IPS DF 4.7 (cell line): ENCODE results near the gene RTL9.
"Not testable (repeated sequence)": the region's sequence is repeated elsewhere in the genome, so short reads cannot be mapped to it uniquely, and the experiment has no call there.

Experiments
- DNase-seq: peaks from one replicate; pipeline ENCODE4 v3.0.0-alpha.2; 2013; ENCODE audit warnings: low spot score; ENCODE audit errors: extremely low read depth

RTL9 gene

DNA sequence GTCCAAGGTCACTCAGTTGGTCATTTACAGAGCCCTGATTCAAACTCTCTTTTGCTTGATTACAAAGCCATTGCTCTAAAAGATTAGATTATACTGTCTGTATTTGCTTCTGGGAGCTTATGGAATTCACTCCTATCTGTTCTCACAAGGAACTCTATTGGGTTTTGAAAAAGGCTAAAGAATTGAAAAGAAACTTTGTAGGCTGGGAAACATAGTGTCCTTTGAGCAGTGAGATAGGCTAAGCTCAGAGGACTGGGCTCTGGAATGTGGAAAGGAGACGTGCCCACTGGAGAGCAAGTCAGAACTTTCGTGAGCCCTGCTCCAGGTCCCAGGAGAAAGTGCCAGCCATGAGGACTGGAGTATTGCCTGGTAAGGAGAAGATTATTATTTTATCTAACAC lies at the start of gene RTL9:
TSS of gene RTL9 (plus strand) at position 301 of the 400 bp plus-strand sequence. CDS start 91,770 bp downstream, outside the sequence.
- no peak for DNase-seq

DNA sequence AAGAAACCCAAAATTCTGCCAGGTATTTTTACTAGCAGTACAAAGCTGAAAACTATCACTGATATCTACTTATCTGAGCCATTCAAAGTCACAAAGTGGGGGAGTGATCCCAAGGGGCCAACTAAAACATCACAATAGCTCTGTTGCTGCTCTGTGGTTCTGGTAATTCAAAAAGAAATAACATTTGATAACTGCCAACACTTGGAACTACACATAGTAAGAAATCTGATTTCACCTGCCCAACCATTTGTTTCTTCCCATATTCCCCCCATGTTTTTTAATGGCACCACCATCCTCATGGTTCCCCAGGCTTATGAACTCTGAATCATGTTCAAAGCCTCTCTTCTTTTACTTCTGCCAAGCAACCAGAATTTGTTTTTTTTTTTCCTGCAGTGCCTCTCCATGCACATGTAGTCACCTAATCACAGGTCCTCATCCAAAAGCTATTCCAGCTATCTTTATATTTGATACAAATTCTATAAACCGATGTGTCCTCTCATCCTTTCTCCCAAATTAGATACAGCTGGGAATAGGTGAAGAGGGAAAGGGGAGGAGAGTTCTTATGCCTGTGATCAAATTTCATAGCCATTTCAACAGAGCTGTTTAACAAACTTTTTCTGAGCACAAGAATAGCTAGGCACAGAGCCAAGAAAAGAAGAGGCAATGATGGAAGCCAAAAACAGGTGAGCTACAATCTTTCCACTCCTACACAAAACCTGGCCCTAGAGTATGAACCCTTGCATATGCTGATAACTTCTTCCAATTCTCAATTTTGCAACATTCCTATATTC lies 48.5 kb upstream of the RTL9 start:
- no peak for DNase-seq

DNA sequence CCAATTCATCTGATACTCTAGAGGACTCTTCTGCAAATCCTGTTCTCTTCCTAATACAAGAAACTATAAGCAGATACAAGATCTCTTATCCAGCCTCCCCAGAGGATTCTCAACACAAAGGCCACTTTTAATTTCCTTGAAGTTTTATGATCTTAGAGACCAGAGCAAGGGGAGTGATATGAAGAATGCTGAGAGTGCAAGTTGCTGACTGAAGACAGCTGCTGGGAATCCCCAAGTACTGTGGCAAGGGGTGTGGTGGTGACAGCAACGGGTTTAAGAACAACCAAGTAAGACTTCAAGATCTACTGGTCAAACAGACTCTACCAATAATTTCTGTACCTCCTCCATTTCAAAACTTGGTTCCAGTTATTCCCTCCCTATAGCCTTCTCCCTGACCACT lies 47.8 kb upstream of the RTL9 start:
- DNase-seq, result no peak

DNA sequence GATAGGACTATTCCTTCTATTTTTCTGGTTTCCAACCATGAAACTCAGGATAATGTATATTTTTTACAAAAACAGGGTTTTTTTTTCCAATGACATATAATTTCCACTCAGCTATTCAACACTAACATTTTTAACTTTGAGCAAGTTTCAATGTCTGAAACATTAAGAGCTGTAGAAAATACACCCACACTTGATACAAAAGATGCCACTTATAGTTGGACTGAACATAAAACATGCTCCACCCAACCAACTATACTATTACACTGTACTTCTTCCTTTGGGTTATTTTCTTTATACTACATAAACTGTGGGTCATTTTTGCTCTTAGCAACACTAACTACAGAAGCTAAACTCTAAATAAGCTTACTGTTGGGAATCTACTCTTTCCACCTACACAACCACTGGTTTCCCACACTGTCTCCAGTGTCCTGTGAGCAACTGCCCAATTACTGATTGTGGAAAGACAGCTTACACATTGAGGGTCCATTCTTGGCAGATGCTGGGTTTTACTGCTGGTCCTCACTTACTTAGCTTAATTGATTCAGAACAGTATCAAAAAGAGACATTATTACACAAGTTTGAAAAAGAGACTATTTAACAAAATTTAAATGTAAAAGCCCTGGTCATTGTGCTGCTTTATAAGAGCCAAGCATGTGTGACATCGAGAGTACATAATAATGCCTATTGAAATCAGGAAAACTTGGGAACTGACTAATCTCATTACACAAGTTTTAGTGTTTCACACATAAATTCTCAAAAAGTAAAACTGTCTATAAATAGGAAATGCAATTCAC lies 47.0 kb upstream of the RTL9 start:
- no peak for DNase-seq

DNA sequence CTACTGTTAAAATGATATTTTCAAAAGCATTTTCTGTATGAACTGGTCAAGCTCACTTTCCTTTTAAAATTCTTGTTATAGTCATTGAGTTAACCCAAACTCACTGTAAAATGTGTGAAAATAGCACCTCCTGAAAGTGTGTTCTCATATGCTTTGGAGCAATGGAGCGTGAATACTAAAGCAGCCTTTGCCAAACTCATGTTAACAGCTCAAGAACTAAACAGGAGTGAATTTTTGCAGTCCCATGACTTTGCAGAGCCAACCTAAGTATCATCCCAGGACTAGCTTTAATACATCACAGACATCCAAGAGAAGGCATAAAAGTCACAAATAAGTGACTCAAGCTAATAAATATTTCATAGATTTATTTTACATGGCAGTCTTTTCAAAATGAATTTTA lies 43.1 kb upstream of the RTL9 start:
- no peak for DNase-seq

DNA sequence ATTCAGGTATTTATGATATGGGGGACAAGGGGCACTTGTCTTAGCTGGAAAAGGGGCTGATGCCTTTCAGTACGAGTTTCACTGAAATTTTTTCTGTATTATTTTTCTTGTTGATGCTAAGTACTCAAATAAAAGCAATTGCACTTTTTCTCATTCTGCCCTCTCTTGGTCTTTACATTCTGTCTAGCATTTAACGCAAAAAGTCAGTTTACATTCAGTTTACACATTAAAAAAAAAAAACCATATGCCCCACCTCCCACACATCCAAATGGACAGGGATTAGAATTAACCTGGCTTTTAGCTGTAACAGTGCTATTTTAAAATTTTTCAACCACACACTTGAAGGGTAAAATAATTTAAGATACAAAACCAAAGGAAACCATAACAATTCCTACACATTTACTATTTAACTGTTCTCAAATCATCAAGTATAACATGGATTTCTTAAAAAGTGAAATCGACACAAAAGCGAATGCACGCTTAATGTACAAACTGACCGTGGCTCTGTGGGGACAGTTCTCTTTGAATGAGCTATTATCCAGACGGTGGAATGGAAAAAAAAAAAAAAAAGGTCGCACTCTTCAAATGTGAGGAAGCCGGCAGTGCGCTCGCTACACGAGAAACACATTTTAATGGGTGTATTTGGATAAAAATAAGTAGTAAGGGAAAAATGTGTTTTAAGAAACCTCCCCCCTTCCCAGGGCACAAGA lies 42.1 kb upstream of the RTL9 start:
- no peak for DNase-seq

DNA sequence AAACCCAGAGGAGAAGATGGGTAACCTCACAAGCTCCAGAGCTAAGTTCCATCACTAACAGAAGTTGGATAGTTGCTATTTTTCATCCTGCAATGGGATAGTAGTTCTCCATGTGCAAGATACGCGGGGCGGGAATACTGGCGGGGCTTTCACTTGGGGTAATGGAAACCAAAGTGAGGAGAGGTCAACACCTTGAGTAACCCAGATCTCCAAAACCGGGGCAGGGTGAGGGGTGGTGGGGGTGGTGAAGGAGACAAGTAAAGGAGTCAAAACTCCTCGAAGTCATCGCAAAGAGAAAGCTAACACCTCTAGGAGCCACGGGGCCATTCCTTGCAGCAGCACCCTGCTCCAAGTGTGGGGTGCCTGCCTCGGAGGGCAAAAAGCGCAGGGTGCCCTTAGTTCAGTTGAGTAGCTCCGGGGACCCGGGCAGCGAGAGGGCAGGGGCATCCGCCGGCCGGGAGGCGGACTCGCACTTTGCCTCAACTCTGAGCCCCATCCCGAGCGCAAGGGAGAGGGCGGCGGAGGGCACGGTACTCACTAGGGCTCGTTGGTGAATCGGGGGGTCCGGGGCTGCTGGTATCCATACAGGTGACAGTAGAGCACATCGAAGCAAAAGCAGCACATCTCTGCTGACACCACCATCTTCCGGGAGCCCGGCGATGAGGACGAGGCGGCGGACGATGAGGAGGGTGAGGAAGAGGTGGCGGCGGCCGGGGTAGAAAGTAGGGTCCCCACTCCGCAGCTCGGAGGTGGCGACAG lies 41.4 kb upstream of the RTL9 start:
- no peak for DNase-seq

DNA sequence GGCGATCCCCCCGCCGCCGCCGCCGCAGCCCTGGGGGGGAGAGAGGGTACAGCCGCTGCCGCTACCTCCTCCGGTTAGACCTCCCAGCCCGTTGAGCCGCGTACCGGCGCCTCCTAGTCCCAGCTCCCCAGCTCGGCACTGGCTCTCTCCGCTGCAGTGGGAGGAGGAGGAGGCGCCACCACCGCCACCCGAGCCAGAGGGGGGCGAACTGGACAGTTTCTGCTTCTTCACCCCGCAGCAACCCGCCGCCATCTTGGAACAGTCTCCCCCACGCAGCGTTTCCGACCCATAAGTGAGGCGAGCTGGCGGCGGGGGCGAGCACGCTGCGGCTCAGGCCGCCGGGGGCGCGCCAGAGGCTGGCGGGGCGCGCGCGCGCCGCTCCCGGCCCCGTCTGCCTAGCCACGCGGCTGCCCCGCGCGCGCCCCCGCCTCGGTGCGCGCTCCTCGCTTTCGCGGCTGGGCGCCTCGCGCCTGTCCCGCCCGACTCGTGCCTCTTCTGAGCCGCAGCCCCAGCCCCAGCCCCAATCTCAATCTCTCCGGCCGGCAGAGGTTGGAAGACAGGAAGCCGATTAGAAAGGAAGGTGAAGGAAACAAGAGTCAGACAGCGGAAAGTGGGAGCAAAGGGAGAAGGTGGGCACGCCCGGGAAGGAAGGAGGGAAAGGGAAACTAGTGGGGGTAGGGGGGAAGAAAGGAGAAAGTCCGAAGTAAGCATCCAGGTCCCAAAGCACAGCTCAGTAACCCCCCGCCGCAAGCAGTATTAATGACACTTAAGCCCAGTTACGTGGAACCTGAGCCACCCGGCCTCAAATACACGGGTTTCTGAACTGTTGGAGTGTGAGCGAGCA lies 40.6 kb upstream of the RTL9 start, which contains the start of gene AMMECR1:
TSS of gene AMMECR1 (minus strand) at position 266 of the 844 bp plus-strand sequence. CDS start at position 252, 14 bp downstream.
- no peak for DNase-seq

DNA sequence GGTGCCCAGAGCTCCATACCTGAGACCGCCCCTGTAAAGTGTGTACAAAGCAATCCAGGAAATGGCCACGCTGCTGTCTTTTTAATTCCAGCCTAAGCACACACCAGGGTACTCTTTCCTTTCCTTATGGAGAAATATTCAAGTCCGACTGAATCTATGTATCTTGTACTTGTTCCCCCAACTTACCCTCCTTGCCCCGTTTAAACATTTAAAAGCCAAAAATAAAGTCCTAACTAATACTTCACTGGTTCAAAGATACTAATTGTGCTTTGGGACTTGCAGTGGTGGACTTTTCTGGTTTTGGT lies 40.0 kb upstream of the RTL9 start:
- DNase-seq, result no peak

DNA sequence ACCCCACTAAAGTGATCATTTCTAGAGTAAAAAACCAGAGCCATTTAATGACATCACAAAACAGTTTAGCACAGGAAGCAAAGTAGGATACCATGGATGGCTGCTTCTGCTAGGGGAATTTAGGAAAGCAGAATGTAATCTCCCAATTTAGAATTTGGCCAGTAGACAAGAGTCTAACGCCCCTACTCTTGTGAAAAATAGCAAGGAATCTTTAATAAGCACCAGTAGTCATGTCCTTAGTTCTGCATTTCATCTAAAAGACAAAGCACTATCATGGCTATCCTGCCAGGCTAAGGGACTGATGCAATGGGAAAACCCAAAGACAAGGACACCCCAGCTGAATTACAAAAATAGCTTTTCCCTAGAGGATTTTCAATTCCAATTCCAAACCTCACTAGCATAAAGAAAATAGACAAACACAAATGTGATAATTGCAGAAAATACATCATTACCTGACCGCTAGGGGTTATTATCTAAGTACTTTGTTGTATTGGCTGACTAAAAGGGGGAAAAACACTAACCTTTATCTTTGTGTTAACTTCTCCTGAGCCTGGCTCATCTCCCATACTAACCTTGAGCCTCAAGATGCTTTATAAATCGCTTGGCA lies 38.2 kb upstream of the RTL9 start:
- DNase-seq, result no peak

DNA sequence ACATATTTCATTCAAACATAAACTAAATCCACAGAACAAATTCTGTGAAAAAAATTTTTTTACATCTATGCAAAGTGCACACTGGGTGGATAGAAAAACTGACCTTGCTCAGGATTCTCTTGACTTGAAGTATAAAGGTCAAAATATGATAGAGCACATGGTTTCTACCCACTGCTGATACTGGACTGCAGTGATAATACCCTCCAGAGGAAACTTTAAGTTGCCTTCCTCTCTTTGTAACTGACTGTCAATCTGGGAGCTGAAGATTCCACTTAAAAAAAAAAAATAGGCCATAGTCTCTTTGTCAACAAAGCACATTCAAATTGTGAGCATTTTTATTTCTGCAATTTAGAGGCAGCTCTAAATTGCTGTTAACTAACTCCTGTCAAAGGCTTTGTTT lies 37.6 kb upstream of the RTL9 start:
- DNase-seq, result no peak

DNA sequence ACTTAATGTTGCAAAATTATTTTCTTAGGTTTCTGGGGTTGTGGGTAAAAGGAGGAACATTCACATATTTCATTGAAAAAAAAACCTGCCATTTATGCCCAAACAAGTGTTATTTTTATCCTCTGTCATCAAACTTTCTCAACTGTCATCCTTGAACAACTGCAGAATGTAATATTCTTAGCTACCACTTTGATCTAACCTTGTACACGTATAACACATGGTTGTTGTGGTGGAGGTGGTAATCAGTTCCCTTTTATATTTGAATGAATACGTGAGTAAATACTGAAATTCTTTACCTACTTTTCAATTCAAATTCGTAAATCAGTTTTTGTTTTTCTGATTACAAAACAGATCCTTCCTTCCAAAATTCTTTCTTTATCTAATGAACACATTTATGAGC lies 37.0 kb upstream of the RTL9 start:
- no peak for DNase-seq

DNA sequence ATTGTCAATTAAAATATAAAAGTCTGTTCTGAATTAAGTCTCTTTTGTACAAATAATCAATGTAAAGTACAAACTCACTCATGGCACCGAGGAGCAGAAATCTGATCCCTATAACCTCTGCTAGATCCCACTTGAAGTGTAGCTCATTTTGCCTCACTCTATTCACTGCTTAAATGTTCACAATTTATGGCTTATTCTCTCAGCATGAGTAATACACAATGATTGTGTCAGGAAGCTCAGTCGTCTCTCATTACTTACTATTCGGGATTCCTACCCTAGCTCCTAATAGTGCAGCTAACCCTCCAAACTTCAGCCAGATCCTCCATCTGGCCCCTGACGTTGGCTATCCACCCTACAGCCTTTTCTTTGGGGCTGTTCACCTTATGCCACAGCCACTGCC lies 36.0 kb upstream of the RTL9 start:
- no peak for DNase-seq

DNA sequence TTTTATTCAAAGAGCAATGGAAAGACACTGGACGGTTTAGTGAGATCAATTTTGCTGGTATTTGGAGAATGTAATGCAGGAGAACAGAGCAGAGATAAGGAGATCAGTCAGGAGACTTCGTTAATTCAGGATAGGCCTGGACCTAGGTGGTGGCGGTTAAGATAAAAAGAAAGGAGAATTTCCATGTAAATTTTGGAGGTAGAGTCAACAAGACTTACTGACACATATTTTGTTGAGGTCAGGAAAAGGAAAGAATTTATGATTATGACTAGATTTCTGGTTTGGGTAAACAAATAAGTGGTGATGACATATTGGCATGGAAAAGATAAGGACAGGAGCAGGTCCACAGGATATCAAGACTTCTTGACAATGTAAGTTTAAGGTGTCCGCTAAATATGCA lies 31.9 kb upstream of the RTL9 start:
- DNase-seq, result no peak

DNA sequence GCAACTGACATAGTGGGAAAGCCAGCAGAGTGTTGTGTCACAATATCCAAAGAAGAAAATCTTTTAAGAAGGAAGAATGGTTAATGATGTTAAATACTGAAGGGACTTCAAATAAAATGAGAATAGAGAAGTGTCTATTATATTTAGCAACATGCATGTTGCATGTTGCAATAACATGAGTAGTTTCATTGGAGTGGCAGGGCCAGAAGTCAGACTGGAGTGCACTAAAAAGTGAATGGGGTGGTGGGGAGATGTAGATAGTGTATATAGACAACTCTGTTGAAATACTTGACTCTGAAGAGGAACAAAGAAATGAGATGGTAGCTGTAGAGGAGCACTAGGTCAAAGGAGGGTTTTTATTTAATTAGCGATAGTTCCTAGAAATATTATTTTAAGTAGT lies 31.3 kb upstream of the RTL9 start:
- DNase-seq, result no peak

DNA sequence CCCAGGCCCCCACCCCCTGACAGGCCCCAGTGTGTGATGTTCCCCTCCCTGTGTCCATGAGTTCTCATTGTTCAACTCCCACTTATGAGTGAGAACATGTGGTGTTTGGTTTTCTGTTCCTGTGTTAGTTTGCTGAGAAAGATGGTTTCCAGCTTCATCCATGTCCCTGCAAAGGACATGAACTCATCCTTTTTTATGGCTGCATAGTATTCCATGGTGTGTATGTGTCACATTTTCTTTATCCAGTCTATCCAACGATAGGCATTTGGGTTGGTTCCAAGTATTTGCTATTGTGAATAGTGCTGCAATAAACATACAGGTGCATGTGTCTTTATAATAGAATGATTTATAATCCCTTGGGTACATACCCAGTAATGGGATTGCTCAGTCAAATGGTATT lies 30.0 kb upstream of the RTL9 start:
- DNase-seq, result not testable (repeated sequence)

DNA sequence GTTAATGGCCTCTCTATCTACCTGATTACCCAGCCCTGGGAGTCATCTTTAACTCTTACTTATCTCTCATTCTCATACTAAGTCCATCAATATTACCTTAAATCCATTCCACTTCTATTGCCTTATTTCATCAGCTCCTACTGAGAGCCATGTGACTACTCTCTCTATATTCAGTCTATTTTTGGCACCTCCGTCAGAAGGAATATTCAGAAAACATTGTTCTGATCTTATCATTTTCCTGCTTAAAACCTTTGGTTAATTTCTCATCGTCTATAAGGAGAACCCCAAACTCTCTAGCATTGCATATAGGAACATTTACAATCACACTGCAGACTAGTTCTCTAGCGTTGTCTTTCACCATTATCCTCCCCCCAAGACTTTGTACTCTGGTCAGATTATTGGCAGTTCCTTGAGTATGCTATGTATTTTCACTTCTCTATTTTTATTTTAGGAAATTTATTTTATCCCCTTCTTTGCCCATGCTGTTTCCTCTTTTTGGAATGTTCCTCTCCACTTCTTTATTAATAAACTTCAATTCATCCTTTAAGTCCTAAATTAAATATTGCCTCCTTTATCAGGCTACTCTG lies 27.1 kb upstream of the RTL9 start:
- DNase-seq, result no peak

DNA sequence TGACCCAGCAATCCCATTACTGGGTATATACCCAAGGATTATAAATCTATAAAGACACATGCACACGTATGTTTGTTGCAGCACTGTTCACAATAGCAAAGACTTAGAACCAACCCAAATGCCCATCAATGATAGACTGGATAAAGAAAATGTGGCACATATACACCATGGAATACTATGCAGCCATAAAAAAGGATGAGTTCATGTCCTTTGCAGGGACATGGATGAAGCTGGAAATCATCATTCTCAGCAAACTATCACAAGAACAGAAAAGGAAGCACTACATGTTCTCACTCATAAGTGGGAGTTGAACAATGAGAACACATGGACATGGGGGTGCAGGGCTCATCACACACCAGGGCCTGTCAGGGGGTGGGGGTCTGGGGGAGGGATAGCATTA lies 25.2 kb upstream of the RTL9 start:
- DNase-seq, result not testable (repeated sequence)

DNA sequence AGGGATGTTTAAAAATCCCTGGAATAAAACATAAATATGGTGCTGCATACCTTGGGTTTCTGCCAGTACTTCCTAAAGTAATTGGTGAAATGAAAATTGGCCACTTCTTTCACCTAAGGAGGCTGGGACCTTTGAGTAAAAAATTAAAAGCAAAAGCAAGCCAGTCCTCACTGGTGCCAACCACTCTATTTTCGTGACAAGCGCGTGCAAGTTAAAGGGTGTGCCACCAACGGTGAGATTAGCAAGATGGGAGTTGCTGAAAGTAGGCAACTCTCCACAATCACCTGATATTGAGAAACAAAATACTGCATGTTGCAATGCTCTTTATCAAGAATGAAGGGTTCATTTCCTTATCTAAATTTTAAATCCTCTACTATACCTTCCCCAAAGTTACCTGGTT lies 19.7 kb upstream of the RTL9 start:
- DNase-seq, result no peak
